ENCODE data around the gene GRID1.

GRCh38 chr10:86107131-86107530 lies 259.5 kb downstream of the GRID1 start:
- TF ChIP-seq CTCF (optimal IDR thresholded peaks at IDR 0.05 in 1 of 3, IDR thresholded peaks at IDR 0.05 in 1 of 3, conservative IDR thresholded peaks at IDR 0.05 in 1 of 3; ENCODE audit: extremely low read depth in 1 of 3, insufficient read depth in 2 of 3, low read length in 3 of 3) (no peak), EZH2 (IDR thresholded peaks at IDR 0.05; ENCODE audit: low read length) (no peak)
